NOMO-1 treated with dmso at 0.1 percent for 144 hours (cell line): ENCODE results near the gene CCDC116.
"Not testable (repeated sequence)": the region's sequence is repeated elsewhere in the genome, so short reads cannot be mapped to it uniquely, and the experiment has no call there.

Experiments used
- DNase-seq: peaks from one replicate; lab custom pipeline; 2025; ENCODE audit not compliant: unreplicated experiment; lab: John Stamatoyannopoulos, UW

CCDC116 gene

GRCh38 chr22:21678842-21679241, 46.3 kb downstream of the CCDC116 start:
- not testable (repeated sequence) for DNase-seq

GRCh38 chr22:21679383-21679782, 46.8 kb downstream of the CCDC116 start:
- DNase-seq, result no peak

- DNase-seq, result no peak
Measured at GRCh38 chr22:21680830-21681565, 48.4 kb downstream of the CCDC116 start.

GRCh38 chr22:21681566-21682370, 49.2 kb downstream of the CCDC116 start:
- DNase-seq, result no peak

- no peak for DNase-seq
Measured at GRCh38 chr22:21682385-21683175, 50.0 kb downstream of the CCDC116 start.

- no peak for DNase-seq
Measured at GRCh38 chr22:21683401-21683811, 50.8 kb downstream of the CCDC116 start.

GRCh38 chr22:21684492-21685163, 52.1 kb downstream of the CCDC116 start:
- no peak for DNase-seq

- DNase-seq, result no peak
Measured at GRCh38 chr22:21685164-21685513, 52.6 kb downstream of the CCDC116 start.

GRCh38 chr22:21686193-21686608, 53.6 kb downstream of the CCDC116 start:
- DNase-seq, result no peak
